ENCODE data around the gene C11orf24.
"Not testable (repeated sequence)": the region's sequence is repeated elsewhere in the genome, so short reads cannot be mapped to it uniquely, and the experiment has no call there.

C11orf24 gene

GRCh38 chr11:68243847-68244246, 27.9 kb downstream of the C11orf24 start:
- DNase-seq = not testable (repeated sequence)

GRCh38 chr11:68242616-68243015, 29.2 kb downstream of the C11orf24 start:
- DNase-seq = no peak

- no peak for DNase-seq
Observed at GRCh38 chr11:68231621-68232020, 40.2 kb downstream of the C11orf24 start.

- DNase-seq = no peak
Observed at GRCh38 chr11:68229601-68230000, 42.2 kb downstream of the C11orf24 start.

- no peak for DNase-seq
Observed at GRCh38 chr11:68226421-68226820, 45.4 kb downstream of the C11orf24 start.

- no peak for DNase-seq
Observed at GRCh38 chr11:68224606-68225005, 47.2 kb downstream of the C11orf24 start.

GRCh38 chr11:68223275-68223674, 48.5 kb downstream of the C11orf24 start:
- DNase-seq = no peak

- no peak for DNase-seq
Observed at GRCh38 chr11:68221406-68221805, 50.4 kb downstream of the C11orf24 start.

GRCh38 chr11:68216171-68216938, 55.4 kb downstream of the C11orf24 start:
- DNase-seq = peak; percentile 48

- DNase-seq = no peak
Observed at GRCh38 chr11:68215524-68216170, 56.1 kb downstream of the C11orf24 start.

GRCh38 chr11:68215087-68215445, 56.7 kb downstream of the C11orf24 start:
- DNase-seq = no peak

- DNase-seq = no peak
Observed at GRCh38 chr11:68214173-68215086, 57.3 kb downstream of the C11orf24 start.

- peak; percentile 78 for DNase-seq
Observed at GRCh38 chr11:68213555-68214172, 58.1 kb downstream of the C11orf24 start.

GRCh38 chr11:68213135-68213515, 58.6 kb downstream of the C11orf24 start, which contains the start of gene KMT5B:
TSS of gene KMT5B (minus strand) at chr11:68213296. CDS start at chr11:68190076, 23,220 bp downstream.
- DNase-seq = no peak

GRCh38 chr11:68212421-68213134, 59.2 kb downstream of the C11orf24 start:
- DNase-seq = no peak

GRCh38 chr11:68211546-68211945, 60.2 kb downstream of the C11orf24 start:
- no peak for DNase-seq

Data from DMS153 (cell line).